Measurements from ENCODE around the gene OXNAD1. TPM values are rescaled to one million over a fixed set of nuclear protein-coding genes. Genes with fewer than 3 reads are reported as not detected.
A peak's percentile ranks its signal among the peaks of the same experiment; 100 is the strongest.

Gene OXNAD1
- total and polyA plus RNA-seq, 10 of the 15 experiments (the other 5 are each of a cell fraction or from before 2014, with no cell fraction given): 5.6 to 27.8 (median 16.2) TPM

GRCh38 chr3:16315623-16316022, 50.6 kb downstream of the OXNAD1 start (continued):
- TF ChIP-seq, protein P1, sequence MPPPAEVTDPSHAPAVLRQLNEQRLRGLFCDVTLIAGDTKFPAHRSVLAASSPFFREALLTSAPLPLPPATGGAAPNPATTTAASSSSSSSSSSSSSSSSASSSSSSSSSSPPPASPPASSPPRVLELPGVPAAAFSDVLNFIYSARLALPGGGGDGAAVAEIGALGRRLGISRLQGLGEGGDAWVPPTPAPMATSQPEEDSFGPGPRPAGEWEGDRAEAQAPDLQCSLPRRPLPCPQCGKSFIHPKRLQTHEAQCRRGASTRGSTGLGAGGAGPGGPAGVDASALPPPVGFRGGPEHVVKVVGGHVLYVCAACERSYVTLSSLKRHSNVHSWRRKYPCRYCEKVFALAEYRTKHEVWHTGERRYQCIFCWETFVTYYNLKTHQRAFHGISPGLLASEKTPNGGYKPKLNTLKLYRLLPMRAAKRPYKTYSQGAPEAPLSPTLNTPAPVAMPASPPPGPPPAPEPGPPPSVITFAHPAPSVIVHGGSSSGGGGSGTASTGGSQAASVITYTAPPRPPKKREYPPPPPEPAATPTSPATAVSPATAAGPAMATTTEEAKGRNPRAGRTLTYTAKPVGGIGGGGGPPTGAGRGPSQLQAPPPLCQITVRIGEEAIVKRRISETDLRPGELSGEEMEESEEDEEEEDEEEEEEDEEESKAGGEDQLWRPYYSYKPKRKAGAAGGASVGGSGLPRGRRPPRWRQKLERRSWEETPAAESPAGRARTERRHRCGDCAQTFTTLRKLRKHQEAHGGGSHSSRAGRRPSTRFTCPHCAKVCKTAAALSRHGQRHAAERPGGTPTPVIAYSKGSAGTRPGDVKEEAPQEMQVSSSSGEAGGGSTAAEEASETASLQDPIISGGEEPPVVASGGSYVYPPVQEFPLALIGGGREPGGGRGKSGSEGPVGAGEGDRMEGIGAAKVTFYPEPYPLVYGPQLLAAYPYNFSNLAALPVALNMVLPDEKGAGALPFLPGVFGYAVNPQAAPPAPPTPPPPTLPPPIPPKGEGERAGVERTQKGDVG (CRISPR knock-in tag; IDR thresholded peaks at IDR 0.05): no peak
- no peak for TF ChIP-seq RAD21 (IDR thresholded peaks at IDR 0.05; ENCODE audit: insufficient read depth, low read depth, low read length)
- no peak for TF ChIP-seq ZZZ3 (IDR thresholded peaks at IDR 0.05; ENCODE audit: control insufficient read depth, insufficient read length, low read depth)
- TF ChIP-seq ZNF207 (IDR thresholded peaks at IDR 0.05; ENCODE audit: borderline replicate concordance): no peak
- TF ChIP-seq, protein P2, sequence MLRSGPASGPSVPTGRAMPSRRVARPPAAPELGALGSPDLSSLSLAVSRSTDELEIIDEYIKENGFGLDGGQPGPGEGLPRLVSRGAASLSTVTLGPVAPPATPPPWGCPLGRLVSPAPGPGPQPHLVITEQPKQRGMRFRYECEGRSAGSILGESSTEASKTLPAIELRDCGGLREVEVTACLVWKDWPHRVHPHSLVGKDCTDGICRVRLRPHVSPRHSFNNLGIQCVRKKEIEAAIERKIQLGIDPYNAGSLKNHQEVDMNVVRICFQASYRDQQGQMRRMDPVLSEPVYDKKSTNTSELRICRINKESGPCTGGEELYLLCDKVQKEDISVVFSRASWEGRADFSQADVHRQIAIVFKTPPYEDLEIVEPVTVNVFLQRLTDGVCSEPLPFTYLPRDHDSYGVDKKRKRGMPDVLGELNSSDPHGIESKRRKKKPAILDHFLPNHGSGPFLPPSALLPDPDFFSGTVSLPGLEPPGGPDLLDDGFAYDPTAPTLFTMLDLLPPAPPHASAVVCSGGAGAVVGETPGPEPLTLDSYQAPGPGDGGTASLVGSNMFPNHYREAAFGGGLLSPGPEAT (IDR thresholded peaks at IDR 0.05; ENCODE audit: low read depth): no peak

GRCh38 chr3:16316396-16316795, 51.4 kb downstream of the OXNAD1 start:
- no peaks in the 10 kb centered on the region for H3K9me3 ChIP-seq (replicated peaks; ENCODE audit: control insufficient read depth, insufficient read depth, low read length)
- no peak overlapping the region for H3K4me2 ChIP-seq (ENCODE audit: control insufficient read depth, insufficient read depth)
- no peak overlapping the region for H2AFZ ChIP-seq (ENCODE audit: control insufficient read depth, low read depth, low read length)
- H3K4me1 ChIP-seq (ENCODE audit: control insufficient read depth, insufficient read depth, low read length): peaks cover 12% of the 10 kb centered on the region
- TF ChIP-seq POLR2AphosphoS5 (IDR thresholded peaks at IDR 0.05; ENCODE audit: low read length): peak; percentile 61
- TF ChIP-seq ZNF384 (IDR thresholded peaks at IDR 0.05; ENCODE audit: borderline replicate concordance, low read depth, low read length): no peak
- FAIRE-seq (no peak), DNase-seq (ENCODE audit: low read depth, low spot score) (no peak), ATAC-seq (no peak)
- H3K27me3 ChIP-seq (replicated peaks in 1 of 2; ENCODE audit: control insufficient read depth in 2 of 2, insufficient read depth in 2 of 2, low read length in 1 of 2): no peaks in the 10 kb centered on the region
- H4K20me1 ChIP-seq (ENCODE audit: control insufficient read depth, insufficient read depth): no peaks in the 10 kb centered on the region
- in situ Hi-C loops (cut with MboI) (no loop called here), intact Hi-C loops (cut with micrococcal nuclease; ENCODE audit: unreplicated experiment) (no loop called here)
- ChIA-PET RAD21 (ENCODE audit: unreplicated experiment) (no interaction called here), POLR2A (no interaction called here), SMC1A (ENCODE audit: uncharacterized antibody, unreplicated experiment) (interaction anchor here (1.0 to 2.0 kb wide), 3 partner anchors 16 to 26 kb away, joined by 3 to 8 read pairs (median 3); no protein-coding TSS in a partner anchor), CTCF (interaction anchor here (2.1 kb wide), 1 partner anchor 26 kb away, joined by 5 read pairs; no protein-coding TSS in a partner anchor)
- H3K9ac ChIP-seq (ENCODE audit: control insufficient read depth, insufficient read depth, low read length): no peak overlapping the region
- H3K79me2 ChIP-seq (ENCODE audit: control insufficient read depth, insufficient read depth, low read length): no peaks in the 10 kb centered on the region
- peaks cover 27 to 44% of the 10 kb centered on the region in 2 experiments for H3K36me3 ChIP-seq (ENCODE audit: control insufficient read depth in 2 of 2, insufficient read depth in 2 of 2, low read length in 1 of 2)
- no peak overlapping the region for H3K4me3 ChIP-seq
- WGBS (ENCODE audit: insufficient coverage, insufficient replicate concordance, low lambda C conversion rate, missing lambda C conversion rate): 100% methylated on average over 3 of the region's 3 CpGs
- no peak overlapping the region for H3K27ac ChIP-seq (ENCODE audit: control insufficient read depth, insufficient read depth)
- no TSS peak for BruUV-seq (replicated peaks)
